ENCODE data around the gene SMIM3.
"Not testable (repeated sequence)": the region's sequence is repeated elsewhere in the genome, so short reads cannot be mapped to it uniquely, and the experiment has no call there.

SMIM3 gene

GRCh38 chr5:150801117-150801927, 22.8 kb downstream of the SMIM3 start:
- DNase-seq = no peak

GRCh38 chr5:150804388-150804787, 25.8 kb downstream of the SMIM3 start:
- no peak for DNase-seq

DNA sequence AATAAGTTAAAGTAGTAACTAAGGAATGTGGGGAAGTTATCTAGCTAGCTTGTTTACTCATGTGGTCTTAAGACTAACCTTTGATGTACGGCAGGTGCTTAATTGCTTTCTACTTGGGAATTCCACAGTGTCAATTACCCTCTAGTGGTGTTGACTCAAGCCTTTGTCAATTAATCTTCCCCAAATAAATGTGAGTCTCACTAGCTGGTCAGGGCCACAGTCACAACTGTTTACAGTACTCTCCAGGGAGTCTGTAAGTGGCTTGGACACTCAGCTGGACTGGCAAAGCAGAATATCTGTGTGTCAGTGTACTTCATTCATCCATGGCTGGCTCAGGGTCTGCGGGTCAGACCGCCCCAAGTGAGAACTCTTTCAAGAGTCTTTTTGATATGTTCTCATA, 30.8 kb downstream of the SMIM3 start:
- DNase-seq = no peak

- no peak for DNase-seq
Measured at GRCh38 chr5:150815010-150815409, 36.5 kb downstream of the SMIM3 start.

GRCh38 chr5:150816946-150817345, 38.4 kb downstream of the SMIM3 start:
- DNase-seq = no peak

DNA sequence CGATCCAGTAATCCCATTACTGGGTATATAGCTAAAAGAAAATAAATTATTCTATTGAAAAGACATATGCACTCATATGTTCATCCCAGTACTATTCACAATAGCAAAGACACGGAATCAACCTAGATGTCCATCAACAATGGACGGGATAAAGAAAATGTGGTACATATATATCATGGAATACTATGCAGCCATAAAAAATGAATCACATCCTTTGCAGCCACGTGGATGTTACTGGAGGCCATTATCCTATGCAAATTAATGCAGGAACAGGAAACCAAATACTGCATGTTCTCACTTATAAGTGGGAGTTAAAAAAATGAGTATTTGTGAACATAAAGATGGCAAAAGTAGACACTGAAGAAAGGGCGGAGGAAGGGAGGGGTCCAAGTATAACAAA, 51.2 kb downstream of the SMIM3 start:
- DNase-seq = no peak

DNA sequence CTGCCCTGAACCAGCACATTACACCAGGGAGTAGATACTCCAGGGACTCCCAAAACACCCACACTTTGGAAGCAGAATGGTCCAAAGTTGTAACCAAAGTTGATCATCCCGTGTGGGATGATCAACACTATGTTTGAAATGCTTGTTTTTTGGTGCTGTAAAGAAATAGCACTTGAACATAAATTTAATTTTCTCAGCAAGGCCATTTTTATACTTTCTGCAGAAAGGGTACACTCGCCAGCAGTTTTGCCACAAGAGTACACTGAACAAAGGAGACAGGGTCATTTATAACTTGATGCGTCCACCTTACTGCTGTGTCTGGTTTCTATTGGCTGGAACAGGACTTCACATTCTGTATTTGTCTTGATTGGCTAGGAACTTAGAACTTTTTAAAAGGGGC, 53.3 kb downstream of the SMIM3 start:
- DNase-seq = not testable (repeated sequence)

- DNase-seq = no peak
Measured at GRCh38 chr5:150836064-150836463, 57.5 kb downstream of the SMIM3 start.

GRCh38 chr5:150836703-150837102, 58.1 kb downstream of the SMIM3 start:
- no peak for DNase-seq

GRCh38 chr5:150845185-150845859, 66.8 kb downstream of the SMIM3 start:
- DNase-seq = not testable (repeated sequence)

DNA sequence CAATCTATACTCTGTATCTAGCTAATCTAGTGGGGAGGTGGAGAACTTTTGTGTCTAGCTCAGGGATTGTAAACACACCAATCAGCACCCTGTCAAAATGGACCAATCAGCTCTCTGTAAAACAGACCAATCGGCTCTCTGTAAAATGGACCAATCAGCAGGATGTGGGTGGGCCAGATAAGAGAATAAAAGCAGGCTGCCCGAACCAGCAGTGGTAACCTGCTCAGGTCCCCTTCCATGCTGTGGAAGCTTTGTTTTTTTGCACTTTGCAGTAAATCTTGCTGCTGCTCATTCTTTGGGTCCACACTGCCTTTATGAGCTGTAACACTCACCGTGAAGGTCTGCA, 67.7 kb downstream of the SMIM3 start, which contains the start of gene IRGM:
IRGM (plus strand) TSS at position 214 of the 346 bp plus-strand sequence. CDS start 1,603 bp downstream, outside the sequence.
- not testable (repeated sequence) for DNase-seq

Data from activated T-cell treated with anti-CD3 and anti-CD28 coated beads, Interleukin-2, amount 50 U/mL, for 1 hour (primary cell).